HepG2 (cell line): Measurements from ENCODE around the gene ABCB10. TPM values are rescaled to one million over a fixed set of nuclear protein-coding genes. Genes with fewer than 3 reads are reported as not detected.
A peak's percentile ranks its signal among the peaks of the same experiment; 100 is the strongest.

Experiments used
- ATAD3A ChIP-seq: sonication (generic); formaldehyde crosslinking; IDR thresholded peaks from 2 replicates; pipeline ENCODE4 v1.4.0; 2020; ENCODE audit warnings: missing genetic modification reagents
- EHMT2 ChIP-seq: fragments of 200-600 bp; sonication (generic); IDR thresholded peaks from 2 replicates; pipeline ENCODE4 v1.7.0; 2017; ENCODE audit warnings: antibody characterized with exemption, low read depth, low read length, borderline replicate concordance
- ELF3 ChIP-seq: IDR thresholded peaks from 2 replicates; pipeline ENCODE4 v1.6.1; 2016; ENCODE audit warnings: missing genetic modification reagents, missing compliant biosample characterization
- ETS1 ChIP-seq: sonication (generic); formaldehyde crosslinking; IDR thresholded peaks from 2 replicates; pipeline ENCODE4 v1.4.0; 2020; ENCODE audit warnings: missing genetic modification reagents
- EZH2 ChIP-seq: conservative IDR thresholded peaks from 2 replicates; pipeline ENCODE4 v1.6.1; 2012; ENCODE audit warnings: mild to moderate bottlenecking, low read depth, low read length, moderate library complexity
- HNRNPLL ChIP-seq: fragments of 200-400 bp; formaldehyde crosslinking; IDR thresholded peaks from 2 replicates; pipeline ENCODE4 v1.6.1; 2017; ENCODE audit warnings: mild to moderate bottlenecking, low read depth, low read length; ENCODE audit not compliant: poor library complexity, severe bottlenecking
- KIAA2018 ChIP-seq: sonication (generic); formaldehyde crosslinking; IDR thresholded peaks from 2 replicates; pipeline ENCODE4 v1.5.0; 2020; ENCODE audit warnings: mild to moderate bottlenecking, missing genetic modification reagents, borderline replicate concordance
- RBM39 ChIP-seq: fragments of 200-400 bp; formaldehyde crosslinking; IDR thresholded peaks from one replicate; pipeline ENCODE4 v1.6.1; 2018; ENCODE audit warnings: antibody characterized with exemption, mild to moderate bottlenecking, low read depth, low read length; ENCODE audit not compliant: poor library complexity, severe bottlenecking
- RFX1 ChIP-seq: fragments of 450-650 bp; IDR thresholded peaks from 2 replicates; pipeline ENCODE4 v1.6.1; 2017
- SETDB1 ChIP-seq: sonication (generic); formaldehyde crosslinking; IDR thresholded peaks from 2 replicates; pipeline ENCODE4 v1.5.1; 2020; ENCODE audit warnings: missing genetic modification reagents, mild to moderate bottlenecking, borderline replicate concordance
- SNAPC5 ChIP-seq: sonication (generic); formaldehyde crosslinking; IDR thresholded peaks from 2 replicates; pipeline ENCODE4 v1.8.1; 2023; ENCODE audit warnings: mild to moderate bottlenecking, missing genetic modification reagents, borderline replicate concordance
- STAT5B ChIP-seq: sonication (generic); formaldehyde crosslinking; IDR thresholded peaks from 2 replicates; pipeline ENCODE4 v1.4.0; 2020; ENCODE audit warnings: missing genetic modification reagents
- TBX3 ChIP-seq: fragments of 450-650 bp; IDR thresholded peaks from 2 replicates; pipeline ENCODE4 v1.6.1; 2017; ENCODE audit warnings: antibody characterized with exemption, mild to moderate bottlenecking, inconsistent platforms, borderline replicate concordance
- ZFP36L2 ChIP-seq: sonication (generic); formaldehyde crosslinking; IDR thresholded peaks from 2 replicates; pipeline ENCODE4 v1.4.0; 2020; ENCODE audit warnings: missing genetic modification reagents
- ZNF3 ChIP-seq: IDR thresholded peaks from 2 replicates; pipeline ENCODE4 v1.7.0; 2017; ENCODE audit warnings: inconsistent platforms
- ZNF350 ChIP-seq: sonication (generic); formaldehyde crosslinking; IDR thresholded peaks from 2 replicates; pipeline ENCODE4 v1.4.0; 2020; ENCODE audit warnings: mild to moderate bottlenecking, low read depth, missing genetic modification reagents, borderline replicate concordance
- ZNF383 ChIP-seq: sonication (generic); formaldehyde crosslinking; IDR thresholded peaks from 2 replicates; pipeline ENCODE4 v1.4.0; 2020; ENCODE audit warnings: missing genetic modification reagents, mild to moderate bottlenecking, borderline replicate concordance
- ZNF562 ChIP-seq: sonication (generic); formaldehyde crosslinking; IDR thresholded peaks from 2 replicates; pipeline ENCODE4 v1.8.0; 2022; ENCODE audit warnings: missing genetic modification reagents, borderline replicate concordance
- ZNF589 ChIP-seq: sonication (generic); formaldehyde crosslinking; conservative IDR thresholded peaks from 2 replicates; pipeline ENCODE4 v1.8.0; 2022; ENCODE audit warnings: mild to moderate bottlenecking, moderate library complexity, missing genetic modification reagents
- polyA plus RNA-seq, 8 experiments: library from polyadenylated mRNA; depleted of rRNA in 3 of 8; stranded (reverse) in 7 of 8; unstranded in 1 of 8; fragments of >200 nt; fragmentation: Illumina TruSeq in 4 of 8; extraction: Trizol in 4 of 8; gene quantifications; 2 replicates each; pipeline versions ENCODE4 v1.2.1 to v1.2.3, GENCODE V29; 2011 to 2016; ENCODE audit warnings: low read depth in 4 of 8, missing spikeins in 1 of 8, mixed read lengths in 1 of 8; ENCODE audit not compliant: insufficient read depth in 1 of 8
- total RNA-seq, 5 experiments: library from RNA; depleted of rRNA; stranded (reverse); fragments of >200 nt; fragmentation: Illumina TruSeq; extraction: Trizol; gene quantifications; 2 replicates each; pipeline ENCODE4 v1.2.3, GENCODE V29; 2016; ENCODE audit warnings: low read depth in 1 of 5

ABCB10 gene
- total and polyA plus RNA-seq, 2 of the 13 experiments (the other 11 are each of a cell fraction or from before 2014, with no cell fraction given): 11.2 to 28.9 TPM

- no peak for TF ChIP-seq ETS1
- no peak for TF ChIP-seq SETDB1
- TF ChIP-seq ZNF383 (CRISPR knock-in tag): no peak
- TF ChIP-seq SNAPC5: no peak
- peak; percentile 67 for TF ChIP-seq ELF3
- no peak for TF ChIP-seq KIAA2018 (CRISPR knock-in tag)
- TF ChIP-seq ZNF3 (CRISPR knock-in tag): no peak
- TF ChIP-seq EHMT2: no peak
- TF ChIP-seq ATAD3A (CRISPR knock-in tag): no peak
- no peak for TF ChIP-seq ZNF589 (CRISPR knock-in tag)
- TF ChIP-seq ZNF350: peak; percentile 40; the same call in 1 of the 2 replicates
- no peak for TF ChIP-seq EZH2
- TF ChIP-seq ZNF562 (CRISPR knock-in tag): no peak
- TF ChIP-seq RFX1: no peak
- peak; percentile 78 for TF ChIP-seq HNRNPLL
- TF ChIP-seq ZFP36L2: no peak
- TF ChIP-seq STAT5B: no peak
- no peak; the same call in 1 of the 2 replicates for TF ChIP-seq TBX3
- TF ChIP-seq RBM39: peak; percentile 77
Observed at GRCh38 chr1:229507951-229508822, 50.3 kb downstream of the ABCB10 start, which contains the start of gene NUP133 (continued).
